ENCODE results near the gene RUNX1. TPM values are rescaled to one million over a fixed set of nuclear protein-coding genes. Genes with fewer than 3 reads are reported as not detected.

RUNX1 gene
- total and polyA plus RNA-seq, 2 of the 13 experiments (the other 11 are each of a cell fraction or from before 2014, with no cell fraction given): 5.4 to 6.4 TPM

- TF ChIP-seq ZNF747 (CRISPR knock-in tag; IDR thresholded peaks at IDR 0.05; ENCODE audit: borderline replicate concordance): no peak
These were observed 68.5 kb downstream of the RUNX1 start (continued) for GRCh38 chr21:34980423-34981115.

GRCh38 chr21:34979383-34979782 lies 69.7 kb downstream of the RUNX1 start:
- H3K9ac ChIP-seq (ENCODE audit: insufficient read depth, low read depth, low read length): no peak overlapping the region
- H3K36me3 ChIP-seq (replicated peaks in 1 of 2; ENCODE audit: control insufficient read depth in 1 of 2, insufficient read depth in 2 of 2, low read length in 2 of 2): no peaks in the 10 kb centered on the region
- peaks cover 21% of the 10 kb centered on the region for H3K4me1 ChIP-seq (ENCODE audit: insufficient read depth, low read length)
- ChIA-PET POLR2A (no interaction called here), CTCF (ENCODE audit: low intra/inter-chr PET ratio, low total read pairs) (no interaction called here)
- intact Hi-C loops (cut with micrococcal nuclease; ENCODE audit: unreplicated experiment): no loop called here
- DNase-seq (ENCODE audit: low spot score) (no peak), ATAC-seq (no peak), FAIRE-seq (no peak)
- TF ChIP-seq SUZ12 (IDR thresholded peaks at IDR 0.05; ENCODE audit: low read depth, low read length): no peak
- TF ChIP-seq, protein P1, sequence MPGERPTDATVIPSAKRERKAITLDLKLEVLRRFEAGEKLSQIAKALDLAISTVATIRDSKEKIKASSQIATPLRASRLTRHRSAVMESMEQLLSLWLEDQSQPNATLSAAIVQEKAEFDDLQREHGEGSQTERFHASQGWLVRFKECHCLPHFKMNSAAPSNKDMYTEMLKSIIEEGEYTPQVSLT (CRISPR knock-in tag; IDR thresholded peaks at IDR 0.05; ENCODE audit: borderline replicate concordance, low read depth): no peak
- TF ChIP-seq, protein P2, sequence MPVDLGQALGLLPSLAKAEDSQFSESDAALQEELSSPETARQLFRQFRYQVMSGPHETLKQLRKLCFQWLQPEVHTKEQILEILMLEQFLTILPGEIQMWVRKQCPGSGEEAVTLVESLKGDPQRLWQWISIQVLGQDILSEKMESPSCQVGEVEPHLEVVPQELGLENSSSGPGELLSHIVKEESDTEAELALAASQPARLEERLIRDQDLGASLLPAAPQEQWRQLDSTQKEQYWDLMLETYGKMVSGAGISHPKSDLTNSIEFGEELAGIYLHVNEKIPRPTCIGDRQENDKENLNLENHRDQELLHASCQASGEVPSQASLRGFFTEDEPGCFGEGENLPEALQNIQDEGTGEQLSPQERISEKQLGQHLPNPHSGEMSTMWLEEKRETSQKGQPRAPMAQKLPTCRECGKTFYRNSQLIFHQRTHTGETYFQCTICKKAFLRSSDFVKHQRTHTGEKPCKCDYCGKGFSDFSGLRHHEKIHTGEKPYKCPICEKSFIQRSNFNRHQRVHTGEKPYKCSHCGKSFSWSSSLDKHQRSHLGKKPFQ (CRISPR knock-in tag; IDR thresholded peaks at IDR 0.05; ENCODE audit: insufficient replicate concordance): no peak
- no peaks in the 10 kb centered on the region for H3K79me2 ChIP-seq (ENCODE audit: insufficient read depth, low read length)
- no peak overlapping the region for H3K4me2 ChIP-seq (ENCODE audit: low read depth, low read length)
- H3K9me3 ChIP-seq (ENCODE audit: low read length): no peaks in the 10 kb centered on the region
- in situ Hi-C loops (cut with HindIII; ENCODE audit: extremely low pct_ligation_motif_present, low pct_unique_long_range_greater_than_20kb): no loop called here
- no peak overlapping the region for H3K4me3 ChIP-seq (replicated peaks in 1 of 3; ENCODE audit: insufficient read depth in 1 of 3, low read depth in 2 of 3, low read length in 3 of 3)
- no peak overlapping the region for H3K27ac ChIP-seq (ENCODE audit: extremely low read length, insufficient read depth, low read length)
- WGBS (ENCODE audit: low lambda C conversion rate): 63% methylated on average over 4 of the region's 4 CpGs
- BruUV-seq (replicated peaks): no TSS peak
- H2AFZ ChIP-seq (ENCODE audit: low read length): no peak overlapping the region
- no peaks in the 10 kb centered on the region for H4K20me1 ChIP-seq (ENCODE audit: insufficient read depth, low read length)
- no peaks in the 10 kb centered on the region for H3K27me3 ChIP-seq (ENCODE audit: control insufficient read depth in 1 of 2, insufficient read depth in 2 of 2, low read length in 2 of 2)

All from HepG2 (cell line).